Astrocyte (in vitro differentiated cells and primary cell): ENCODE data around the gene HOXA5. TPM values are rescaled to one million over a fixed set of nuclear protein-coding genes. Genes with fewer than 3 reads are reported as not detected.

Experiments
- DNase-seq: peaks from one replicate; pipeline ENCODE4 v3.0.0-alpha.2; 2010; ENCODE audit warnings: low read depth
- FAIRE-seq: peaks from 2 replicates; lab custom pipeline; 2011; peaks lifted over from hg19 to GRCh38; lab: Jason Lieb, UNC
- H2AFZ ChIP-seq: 2 replicates; pipeline ENCODE4 v1.6.0; 2012; ENCODE audit warnings: low read depth, low read length, inconsistent platforms
- H3K27ac ChIP-seq: 2 replicates; pipeline ENCODE4 v1.5.1; 2011; ENCODE audit warnings: low read depth, low read length, inconsistent platforms
- H3K27me3 ChIP-seq: 2 replicates; pipeline ENCODE4 v1.6.0; 2011; ENCODE audit warnings: low read length, inconsistent platforms; ENCODE audit not compliant: insufficient read depth
- H3K36me3 ChIP-seq: 2 replicates; pipeline ENCODE4 v1.5.1; 2011; ENCODE audit warnings: low read length, inconsistent platforms; ENCODE audit not compliant: insufficient read depth
- H3K4me1 ChIP-seq: 2 replicates; pipeline ENCODE4 v1.5.1; 2011; ENCODE audit warnings: low read length, inconsistent platforms; ENCODE audit not compliant: insufficient read depth
- H3K4me2 ChIP-seq: 2 replicates; pipeline ENCODE4 v1.6.0; 2012; ENCODE audit warnings: low read length, inconsistent platforms
- H3K4me3 ChIP-seq: 2 replicates; pipeline ENCODE4 v1.5.1; 2011; ENCODE audit warnings: low read depth, mild to moderate bottlenecking, low read length, inconsistent platforms; ENCODE audit not compliant: insufficient read depth
- H3K79me2 ChIP-seq: 2 replicates; pipeline ENCODE4 v1.6.0; 2012; ENCODE audit warnings: mild to moderate bottlenecking, low read length, inconsistent platforms; ENCODE audit not compliant: insufficient read depth
- H3K9ac ChIP-seq: 2 replicates; pipeline ENCODE4 v1.6.0; 2012; ENCODE audit warnings: mild to moderate bottlenecking, low read length, inconsistent platforms
- H3K9me3 ChIP-seq: 2 replicates; pipeline ENCODE4 v1.5.1; 2012; ENCODE audit warnings: low read depth, mild to moderate bottlenecking, low read length, inconsistent platforms; ENCODE audit not compliant: insufficient read depth
- H4K20me1 ChIP-seq: 2 replicates; pipeline ENCODE4 v1.6.0; 2012; ENCODE audit warnings: low read length, inconsistent platforms; ENCODE audit not compliant: insufficient read depth
- H3K27ac Mint-ChIP-seq: one replicate; pipeline ENCODE4 v1.8.0; 2021; ENCODE audit warnings: mild to moderate bottlenecking, mixed read lengths; ENCODE audit not compliant: unreplicated experiment
- H3K27me3 Mint-ChIP-seq: one replicate; pipeline ENCODE4 v1.8.0; 2021; ENCODE audit warnings: low read depth, mixed read lengths; ENCODE audit not compliant: unreplicated experiment
- H3K36me3 Mint-ChIP-seq: one replicate; pipeline ENCODE4 v1.8.0; 2021; ENCODE audit warnings: low read depth, mixed read lengths; ENCODE audit not compliant: unreplicated experiment
- H3K4me1 Mint-ChIP-seq: one replicate; pipeline ENCODE4 v1.8.0; 2021; ENCODE audit warnings: low read depth, mixed read lengths; ENCODE audit not compliant: unreplicated experiment
- H3K4me3 Mint-ChIP-seq: one replicate; pipeline ENCODE4 v1.8.0; 2021; ENCODE audit warnings: mild to moderate bottlenecking, moderate library complexity, mixed read lengths; ENCODE audit not compliant: unreplicated experiment
- H3K9me3 Mint-ChIP-seq: one replicate; pipeline ENCODE4 v1.8.0; 2021; ENCODE audit warnings: mild to moderate bottlenecking, mixed read lengths; ENCODE audit not compliant: unreplicated experiment
- CTCF ChIP-seq: IDR thresholded peaks from 2 replicates; pipeline ENCODE4 v1.5.1; 2011; ENCODE audit warnings: low read depth, mild to moderate bottlenecking, inconsistent platforms, low read length, moderate library complexity; ENCODE audit not compliant: insufficient read depth
- EZH2 ChIP-seq: IDR thresholded peaks from 2 replicates; pipeline ENCODE4 v1.6.1; 2012; ENCODE audit warnings: mild to moderate bottlenecking, low read length, inconsistent platforms; ENCODE audit not compliant: insufficient read depth
- total RNA-seq: library from RNA; stranded (reverse); gene quantifications from 2 replicates; pipeline ENCODE4 v1.2.1, GENCODE V29; 2021

Gene HOXA5
- total RNA-seq, 1 donor from 2014 or later = not detected

- Mint-ChIP-seq H3K4me1 (no peaks in the 10 kb centered on the region), H3K27me3 (peaks cover 90% of the 10 kb centered on the region), H3K4me3 (no peak overlapping the region), H3K27ac (peak overlapping the region; percentile 58), H3K9me3 (peaks cover 29% of the 10 kb centered on the region), H3K36me3 (peaks cover 6% of the 10 kb centered on the region)
- Histone ChIP-seq H2AFZ (no peak overlapping the region), H3K9ac (peak overlapping the region; percentile 68), H3K27me3 (peaks cover 57% of the 10 kb centered on the region), H3K9me3 (no peaks in the 10 kb centered on the region), H3K79me2 (peaks cover 37% of the 10 kb centered on the region), H3K4me1 (peaks cover 37% of the 10 kb centered on the region), H3K27ac (peak overlapping the region; percentile 70), H3K4me2 (peak overlapping the region; percentile 91), H3K36me3 (no peaks in the 10 kb centered on the region), H4K20me1 (no peaks in the 10 kb centered on the region), H3K4me3 (no peak overlapping the region)
- TF ChIP-seq CTCF (no peak), EZH2 (no peak)
- peak; percentile 71 for DNase-seq
- no peak for FAIRE-seq
Measured at GRCh38 chr7:27107391-27108381, 35.8 kb downstream of the HOXA5 start.

DNA sequence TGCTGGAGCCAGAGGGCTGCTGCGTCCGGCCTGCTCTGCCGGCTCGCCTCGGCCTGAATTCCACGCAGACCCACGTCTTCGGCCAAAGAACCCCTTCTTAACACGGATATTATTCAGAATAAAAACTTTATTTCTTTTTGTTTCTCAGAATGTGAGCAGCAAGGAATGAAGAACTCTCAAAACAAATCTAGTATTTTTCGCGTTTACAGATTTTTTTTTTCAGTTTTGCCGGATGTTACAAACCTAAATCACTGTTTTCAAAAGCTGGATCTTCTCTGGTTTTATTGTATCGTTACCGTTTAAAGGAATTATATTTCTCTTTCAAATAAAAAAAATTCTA, 36.6 kb downstream of the HOXA5 start:
- Histone ChIP-seq H3K36me3 (no peaks in the 10 kb centered on the region), H3K4me1 (peaks cover 42% of the 10 kb centered on the region), H3K79me2 (peaks cover 30% of the 10 kb centered on the region), H3K9me3 (no peaks in the 10 kb centered on the region), H3K4me2 (peak overlapping the region; percentile 91), H3K27me3 (peaks cover 60% of the 10 kb centered on the region), H3K4me3 (peak overlapping the region; percentile 41), H4K20me1 (no peaks in the 10 kb centered on the region), H2AFZ (no peak overlapping the region), H3K27ac (peak overlapping the region; percentile 65), H3K9ac (peak overlapping the region; percentile 68)
- H3K27me3 Mint-ChIP-seq = peaks cover 88% of the 10 kb centered on the region
- TF ChIP-seq CTCF = no peak
- TF ChIP-seq EZH2 = no peak
- no peaks in the 10 kb centered on the region for H3K4me1 Mint-ChIP-seq
- no peak for FAIRE-seq
- H3K36me3 Mint-ChIP-seq = peaks cover 6% of the 10 kb centered on the region
- no peak for DNase-seq
- no peak overlapping the region for H3K27ac Mint-ChIP-seq
- peaks cover 34% of the 10 kb centered on the region for H3K9me3 Mint-ChIP-seq
- H3K4me3 Mint-ChIP-seq = no peak overlapping the region
